Endothelial cell of umbilical vein (primary cell): ENCODE results near the gene RPS6KA5. TPM values are rescaled to one million over a fixed set of nuclear protein-coding genes. Genes with fewer than 3 reads are reported as not detected.

Source experiments
- BruUV-seq: library from RNA; stranded (reverse); fragments of 400-500 nt; replicated peaks from 2 replicates; lab custom pipeline; 2021; lab: Mats Ljungman, UMichigan
- CTCF ChIA-PET: fragments of 300-600, 350-600 bp; sonication (Branson Sonifier 250); formaldehyde crosslinking; loops from one replicate; lab custom pipeline; 2021; ENCODE audit warnings: antibody characterized with exemption, inconsistent platforms; lab: Charles Lee
- POLR2A ChIA-PET: fragments of 300-600, 350-600 bp; sonication (Branson Sonifier 250); formaldehyde crosslinking; loops from one replicate; lab custom pipeline; 2021; ENCODE audit warnings: antibody characterized with exemption, inconsistent platforms; lab: Charles Lee
- DNase-seq: peaks from one replicate; pipeline ENCODE4 v3.0.0-alpha.2; 2011; ENCODE audit warnings: low read depth, low spot score
- FAIRE-seq: peaks from 2 replicates; lab custom pipeline; 2011; peaks lifted over from hg19 to GRCh38; lab: Jason Lieb, UNC
- H2AFZ ChIP-seq: 2 replicates; pipeline ENCODE4 v1.6.0; 2012; ENCODE audit warnings: low read depth, low read length, control low read depth, inconsistent platforms
- H3K27ac ChIP-seq: 2 replicates; pipeline ENCODE4 v1.5.1; 2011; ENCODE audit warnings: low read depth, mild to moderate bottlenecking, control low read depth, low read length, moderate library complexity; ENCODE audit not compliant: insufficient read depth
- H3K27me3 ChIP-seq, 2 experiments: 2 replicates each; pipeline versions ENCODE4 v1.6.0 to v1.6.1; 2011; ENCODE audit warnings: low read length in 2 of 2, mixed read lengths in 1 of 2; ENCODE audit not compliant: control insufficient read depth in 2 of 2, insufficient read depth in 2 of 2
- H3K36me3 ChIP-seq, 2 experiments: 2 replicates in 1 of 2; 3 replicates in 1 of 2; pipeline ENCODE4 v1.5.1; 2011; ENCODE audit warnings: low read length in 2 of 2, mild to moderate bottlenecking in 1 of 2, moderate library complexity in 1 of 2; ENCODE audit not compliant: control insufficient read depth in 2 of 2, insufficient read depth in 2 of 2; ENCODE audit errors: extremely low read depth in 1 of 2
- H3K4me1 ChIP-seq: 3 replicates; pipeline ENCODE4 v1.5.1; 2011; ENCODE audit warnings: mild to moderate bottlenecking, low read length; ENCODE audit not compliant: control insufficient read depth, insufficient read depth; ENCODE audit errors: extremely low read depth
- H3K4me2 ChIP-seq: 2 replicates; pipeline ENCODE4 v1.6.1; 2011; ENCODE audit warnings: low read length, control low read depth, mixed read lengths; ENCODE audit not compliant: insufficient read depth
- H3K4me3 ChIP-seq, 3 experiments: fragments of 200-600 bp in 1 of 3; sonication (generic), shearing (Covaris generic) in 1 of 3; replicated peaks in 1 of 3; 2 replicates each; pipeline ENCODE4 v1.5.1; 2011 to 2016; ENCODE audit warnings: control low read depth in 3 of 3, low read length in 3 of 3, mild to moderate bottlenecking in 2 of 3, inconsistent platforms in 1 of 3, low read depth in 1 of 3, moderate library complexity in 1 of 3; ENCODE audit not compliant: insufficient read depth in 1 of 3
- H3K79me2 ChIP-seq: 2 replicates; pipeline ENCODE4 v1.6.0; 2012; ENCODE audit warnings: low read length, inconsistent platforms; ENCODE audit not compliant: control insufficient read depth, insufficient read depth
- H3K9ac ChIP-seq: replicated peaks from 2 replicates; pipeline ENCODE3; 2011; ENCODE audit warnings: low read length, control low read depth; ENCODE audit not compliant: insufficient read depth; ENCODE audit errors: extremely low read depth
- H3K9me1 ChIP-seq: replicated peaks from 3 replicates; pipeline ENCODE4 v1.6.0; 2011; ENCODE audit warnings: mild to moderate bottlenecking, low read length; ENCODE audit not compliant: control insufficient read depth, insufficient read depth; ENCODE audit errors: extremely low read depth
- H3K9me3 ChIP-seq: replicated peaks from 2 replicates; pipeline ENCODE4 v1.5.1; 2012; ENCODE audit warnings: low read length, inconsistent platforms; ENCODE audit not compliant: control insufficient read depth, insufficient read depth
- H4K20me1 ChIP-seq: replicated peaks from 2 replicates; pipeline ENCODE3; 2011; ENCODE audit warnings: mild to moderate bottlenecking, low read length; ENCODE audit not compliant: control insufficient read depth, insufficient read depth; ENCODE audit errors: extremely low read depth
- CTCF ChIP-seq, 2 donors: IDR thresholded peaks; 1 replicate in 1 of 2; 2 replicates in 1 of 2; pipeline ENCODE4 v1.5.1; 2011; ENCODE audit warnings: low read length in 2 of 2, mild to moderate bottlenecking in 2 of 2, moderate library complexity in 2 of 2, control low read depth in 1 of 2, inconsistent platforms in 1 of 2, low read depth in 1 of 2; ENCODE audit not compliant: insufficient read depth in 1 of 2; ENCODE audit errors: extremely low read depth in 1 of 2
- EZH2 ChIP-seq: IDR thresholded peaks from 2 replicates; pipeline ENCODE4 v1.6.1; 2012; ENCODE audit warnings: borderline replicate concordance, low read depth, mild to moderate bottlenecking, moderate library complexity, low read length, inconsistent platforms; ENCODE audit not compliant: severe bottlenecking
- FOS ChIP-seq: IDR thresholded peaks from 2 replicates; pipeline ENCODE4 v1.6.1; 2011; ENCODE audit warnings: mild to moderate bottlenecking, low read length, moderate library complexity, borderline replicate concordance; ENCODE audit not compliant: insufficient read depth
- GATA2 ChIP-seq: IDR thresholded peaks from 2 replicates; pipeline ENCODE4 v1.7.0; 2011; ENCODE audit warnings: low read depth, mild to moderate bottlenecking, moderate library complexity, mixed read lengths, low read length; ENCODE audit not compliant: insufficient read length, insufficient read depth
- JUN ChIP-seq: IDR thresholded peaks from 2 replicates; pipeline ENCODE4 v1.6.1; 2011; ENCODE audit warnings: borderline replicate concordance, low read depth; ENCODE audit not compliant: insufficient read length, insufficient read depth
- MAX ChIP-seq: IDR thresholded peaks from 2 replicates; pipeline ENCODE4 v1.6.1; 2011; ENCODE audit not compliant: insufficient read depth, insufficient read length
- MYC ChIP-seq: IDR thresholded peaks from one replicate; pipeline ENCODE4 v1.6.1; 2011; ENCODE audit warnings: mild to moderate bottlenecking, low read depth, low read length
- POLR2A ChIP-seq: IDR thresholded peaks from 2 replicates; pipeline ENCODE4 v1.6.1; 2012; ENCODE audit warnings: low read depth, mild to moderate bottlenecking, control low read depth, low read length
- POLR2AphosphoS5 ChIP-seq: IDR thresholded peaks from 2 replicates; pipeline ENCODE4 v1.6.1; 2012; ENCODE audit warnings: low read depth, mild to moderate bottlenecking, control low read depth, low read length, moderate library complexity; ENCODE audit not compliant: insufficient read depth
- dilution Hi-C: fragments of 300-500 bp; cut with MboI; formaldehyde crosslinking; loops from one replicate; pipeline ENCODE4 v1.15.0; 2019; ENCODE audit warnings: low sequenced_read_pairs; ENCODE audit not compliant: extremely low pct_ligation_motif_present
- intact Hi-C: fragments of 100-400 bp; cut with micrococcal nuclease; formaldehyde crosslinking; loops from one replicate; pipeline ENCODE4 v1.10.0; 2022
- polyA plus RNA-seq, 4 experiments: library from polyadenylated mRNA; depleted of rRNA in 3 of 4; stranded (reverse) in 3 of 4; unstranded in 1 of 4; fragments of >200 nt; gene quantifications; 2 replicates each; pipeline versions ENCODE4 v1.2.1 to v1.2.3, GENCODE V29; 2011 to 2012; ENCODE audit warnings: missing spikeins in 1 of 4
- total RNA-seq: library from RNA; stranded (reverse); gene quantifications from 2 replicates; pipeline ENCODE4 v1.2.3, GENCODE V29; 2021

RPS6KA5 gene
- total and polyA plus RNA-seq, 2 donors (not counting 3 experiments of a cell fraction or from before 2014, with no cell fraction given) = 2.9 to 5.4 TPM

- Histone ChIP-seq H3K9me1 (no peaks in the 10 kb centered on the region), H3K79me2 (no peaks in the 10 kb centered on the region), H2AFZ (no peak overlapping the region), H3K4me3 (no peak overlapping the region), H3K27ac (no peak overlapping the region), H3K9me3 (no peaks in the 10 kb centered on the region), H3K4me2 (no peak overlapping the region), H3K36me3 (no peaks in the 10 kb centered on the region), H3K27me3 (no peaks in the 10 kb centered on the region), H3K9ac (no peak overlapping the region), H3K4me1 (peaks cover 10% of the 10 kb centered on the region), H4K20me1 (no peaks in the 10 kb centered on the region)
- DNase-seq (no peak), FAIRE-seq (no peak)
- intact Hi-C loops = no loop called here
- dilution Hi-C loops = no loop called here
- POLR2A ChIA-PET = no interaction called here
- CTCF ChIA-PET = interaction anchor here (0.6 to 1.3 kb wide), 3 partner anchors 13 to 526 kb away, joined by 3 to 4 read pairs (median 4); no protein-coding TSS in a partner anchor
- TF ChIP-seq MYC = no peak
- no TSS peak for BruUV-seq
Measured at GRCh38 chr14:90830931-90831701, 229.3 kb downstream of the RPS6KA5 start.

- Histone ChIP-seq H3K9me1 (no peaks in the 10 kb centered on the region), H4K20me1 (no peaks in the 10 kb centered on the region), H3K27me3 (no peaks in the 10 kb centered on the region), H3K4me3 (no peak overlapping the region), H3K36me3 (no peaks in the 10 kb centered on the region), H3K9ac (no peak overlapping the region), H2AFZ (no peak overlapping the region), H3K4me2 (no peak overlapping the region), H3K79me2 (no peaks in the 10 kb centered on the region), H3K27ac (no peak overlapping the region), H3K9me3 (no peaks in the 10 kb centered on the region), H3K4me1 (peaks cover 10% of the 10 kb centered on the region)
- DNase-seq = no peak
- BruUV-seq = no TSS peak
- TF ChIP-seq EZH2 (no peak), MYC (no peak), MAX (no peak), FOS (no peak), GATA2 (no peak), POLR2AphosphoS5 (no peak), POLR2A (no peak), JUN (no peak), CTCF (IDR thresholded peaks at IDR 0.05; ENCODE audit: extremely low read depth in 1 of 2, insufficient read depth in 1 of 2, low read depth in 1 of 2, low read length in 2 of 2) (no peak)
- dilution Hi-C loops (no loop called here), intact Hi-C loops (no loop called here)
- ChIA-PET POLR2A (no interaction called here), CTCF (no interaction called here)
- no peak for FAIRE-seq
Measured at GRCh38 chr14:90829677-90830076, 230.8 kb downstream of the RPS6KA5 start.
